H1 (cell line): ENCODE results near the gene ACTL9. TPM values are rescaled to one million over a fixed set of nuclear protein-coding genes. Genes with fewer than 3 reads are reported as not detected.

Source experiments
- CTCF ChIA-PET: fragments of 300-600 bp; sonication (Branson Sonifier 250); formaldehyde crosslinking; loops from one replicate; lab custom pipeline; 2021; ENCODE audit not compliant: partially characterized antibody; lab: Charles Lee
- POLR2A ChIA-PET: fragments of 300-600 bp; sonication (Branson Sonifier 250); formaldehyde crosslinking; loops from one replicate; lab custom pipeline; 2021; ENCODE audit warnings: inconsistent platforms; ENCODE audit not compliant: partially characterized antibody; lab: Charles Lee
- DNase-seq, 2 experiments: peaks; one replicate each; pipeline versions ENCODE4 v3.0.0 to v3.0.0-alpha.2; 2010 to 2022; ENCODE audit warnings: low spot score in 2 of 2, low read depth in 1 of 2, mixed read lengths in 1 of 2
- FAIRE-seq: peaks from 2 replicates; lab custom pipeline; 2011; peaks lifted over from hg19 to GRCh38; lab: Jason Lieb, UNC
- H2AFZ ChIP-seq: 2 replicates; pipeline ENCODE4 v1.8.1; 2012; ENCODE audit warnings: low read length, inconsistent platforms
- H2AK5ac ChIP-seq: 2 replicates; pipeline ENCODE4 v1.6.1; 2013; ENCODE audit warnings: low read depth, low read length
- H2BK120ac ChIP-seq: replicated peaks from 2 replicates; pipeline ENCODE3; 2013; ENCODE audit warnings: low read depth, low read length, inconsistent platforms
- H2BK12ac ChIP-seq: 2 replicates; pipeline ENCODE4 v1.6.1; 2013; ENCODE audit warnings: low read depth, low read length
- H2BK15ac ChIP-seq: 2 replicates; pipeline ENCODE4 v1.6.1; 2013; ENCODE audit warnings: low read length
- H2BK20ac ChIP-seq: 2 replicates; pipeline ENCODE4 v1.6.1; 2013; ENCODE audit warnings: low read length
- H2BK5ac ChIP-seq: 2 replicates; pipeline ENCODE4 v1.6.1; 2013; ENCODE audit warnings: low read depth, low read length
- H3K14ac ChIP-seq: 2 replicates; pipeline ENCODE4 v1.6.1; 2013; ENCODE audit warnings: inconsistent platforms; ENCODE audit not compliant: insufficient read length
- H3K18ac ChIP-seq: 2 replicates; pipeline ENCODE4 v1.6.1; 2013; ENCODE audit warnings: low read length; ENCODE audit errors: extremely low read depth
- H3K23ac ChIP-seq: 2 replicates; pipeline ENCODE4 v1.6.1; 2013; ENCODE audit warnings: inconsistent platforms; ENCODE audit not compliant: insufficient read length
- H3K23me2 ChIP-seq: 2 replicates; pipeline ENCODE4 v1.6.1; 2013; ENCODE audit warnings: low read depth, low read length
- H3K27ac ChIP-seq: 2 replicates; pipeline ENCODE4 v1.6.1; 2011; ENCODE audit warnings: low read depth, low read length, inconsistent platforms
- H3K27me3 ChIP-seq, 4 experiments: replicated peaks in 1 of 4; 1 replicate in 1 of 4; 2 replicates in 3 of 4; pipeline versions ENCODE4 v1.6.1 to v1.8.1; 2011 to 2013; ENCODE audit warnings: low read length in 3 of 4, mild to moderate bottlenecking in 3 of 4, inconsistent platforms in 2 of 4, mixed read lengths in 2 of 4, moderate library complexity in 1 of 4; ENCODE audit not compliant: control insufficient read depth in 3 of 4, insufficient read depth in 3 of 4; ENCODE audit errors: extremely low read depth in 1 of 4
- H3K36me3 ChIP-seq, 4 experiments: 2 replicates each; pipeline versions ENCODE4 v1.6.1 to v1.8.1; 2011 to 2013; ENCODE audit warnings: mild to moderate bottlenecking in 4 of 4, low read length in 3 of 4, moderate library complexity in 2 of 4, control low read depth in 1 of 4, inconsistent platforms in 1 of 4; ENCODE audit not compliant: insufficient read depth in 4 of 4, control insufficient read depth in 2 of 4
- H3K4ac ChIP-seq: replicated peaks from 2 replicates; pipeline ENCODE3; 2013; ENCODE audit warnings: low read length, low read depth, mixed read lengths, inconsistent platforms; ENCODE audit not compliant: insufficient read length
- H3K4me1 ChIP-seq, 4 experiments: replicated peaks in 1 of 4; 1 replicate in 1 of 4; 2 replicates in 3 of 4; pipeline versions ENCODE4 v1.6.1 to v1.8.1; 2011 to 2013; ENCODE audit warnings: low read length in 3 of 4, inconsistent platforms in 2 of 4, mixed read lengths in 1 of 4; ENCODE audit not compliant: insufficient read depth in 4 of 4, control insufficient read depth in 3 of 4
- H3K4me2 ChIP-seq, 2 experiments: 2 replicates each; pipeline versions ENCODE4 v1.6.1 to v1.8.1; 2011 to 2013; ENCODE audit warnings: low read depth in 2 of 2, low read length in 2 of 2, control low read depth in 1 of 2, inconsistent platforms in 1 of 2, mild to moderate bottlenecking in 1 of 2; ENCODE audit not compliant: insufficient read depth in 1 of 2
- H3K4me3 ChIP-seq, 4 experiments: fragments of 200-600, 300-600 bp in 1 of 4; sonication (generic), shearing (Covaris generic), sonication (Bioruptor Twin) in 1 of 4; 2 replicates each; pipeline versions ENCODE4 v1.5.1 to v1.8.1; 2011 to 2016; ENCODE audit warnings: low read length in 4 of 4, low read depth in 3 of 4, control low read depth in 2 of 4, inconsistent platforms in 2 of 4, mild to moderate bottlenecking in 2 of 4, mixed read lengths in 1 of 4, moderate library complexity in 1 of 4; ENCODE audit not compliant: insufficient read depth in 2 of 4; ENCODE audit errors: extremely low read depth in 1 of 4
- H3K56ac ChIP-seq: replicated peaks from 2 replicates; pipeline ENCODE3; 2013; ENCODE audit warnings: low read depth, mild to moderate bottlenecking, mixed read lengths, low read length, inconsistent platforms; ENCODE audit not compliant: insufficient read length
- H3K79me1 ChIP-seq: 2 replicates; pipeline ENCODE4 v1.6.1; 2013; ENCODE audit warnings: low read depth, low read length, control low read depth
- H3K79me2 ChIP-seq, 2 experiments: 2 replicates each; pipeline versions ENCODE4 v1.6.1 to v1.8.1; 2012 to 2013; ENCODE audit warnings: low read length in 2 of 2, mild to moderate bottlenecking in 2 of 2, inconsistent platforms in 1 of 2; ENCODE audit not compliant: insufficient read depth in 2 of 2, control insufficient read depth in 1 of 2
- H3K9ac ChIP-seq, 4 experiments: replicated peaks in 1 of 4; 1 replicate in 1 of 4; 2 replicates in 3 of 4; pipeline versions ENCODE4 v1.6.1 to v1.8.1; 2011 to 2013; ENCODE audit warnings: low read depth in 3 of 4, low read length in 3 of 4, control low read depth in 2 of 4, mild to moderate bottlenecking in 2 of 4, moderate library complexity in 2 of 4, inconsistent platforms in 1 of 4; ENCODE audit errors: extremely low read depth in 1 of 4
- H3K9me3 ChIP-seq, 2 experiments: 2 replicates each; pipeline versions ENCODE4 v1.6.1 to v1.8.1; 2012 to 2013; ENCODE audit warnings: mild to moderate bottlenecking in 2 of 2, moderate library complexity in 2 of 2, control low read depth in 1 of 2, inconsistent platforms in 1 of 2, low read depth in 1 of 2, low read length in 1 of 2, mixed read lengths in 1 of 2; ENCODE audit not compliant: insufficient read depth in 2 of 2
- H4K20me1 ChIP-seq, 2 experiments: replicated peaks in 1 of 2; 2 replicates each; pipeline versions ENCODE3 to v1.8.1; 2011 to 2013; ENCODE audit warnings: inconsistent platforms in 2 of 2, low read length in 2 of 2, mild to moderate bottlenecking in 1 of 2; ENCODE audit not compliant: insufficient read depth in 2 of 2, control insufficient read depth in 1 of 2
- H4K5ac ChIP-seq: 2 replicates; pipeline ENCODE4 v1.6.1; 2013; ENCODE audit warnings: low read length, low read depth, mixed read lengths, inconsistent platforms; ENCODE audit not compliant: insufficient read length
- H4K8ac ChIP-seq: 2 replicates; pipeline ENCODE4 v1.8.0; 2013; ENCODE audit warnings: mild to moderate bottlenecking, moderate library complexity, low read length, inconsistent platforms; ENCODE audit not compliant: insufficient read depth; ENCODE audit errors: extremely low read depth
- H4K91ac ChIP-seq: replicated peaks from 2 replicates; pipeline ENCODE3; 2013; ENCODE audit warnings: low read length, mixed read lengths, inconsistent platforms; ENCODE audit not compliant: insufficient read length
- EZH2 ChIP-seq: fragments of 200-600 bp; sonication (generic); IDR thresholded peaks from 2 replicates; pipeline ENCODE4 v1.7.1; 2012; ENCODE audit warnings: low read depth, mild to moderate bottlenecking, moderate library complexity, low read length, inconsistent platforms; ENCODE audit not compliant: severe bottlenecking
- JUND ChIP-seq: IDR thresholded peaks from 2 replicates; pipeline ENCODE4 v1.6.1; 2011; ENCODE audit warnings: mild to moderate bottlenecking, improper control_type of control experiment, low read length
- KDM5A ChIP-seq: fragments of 200-600 bp; IDR thresholded peaks from 2 replicates; pipeline ENCODE4 v1.7.1; 2012; ENCODE audit warnings: mild to moderate bottlenecking, low read length, inconsistent platforms, mixed read lengths
- NANOG ChIP-seq: IDR thresholded peaks from 2 replicates; pipeline ENCODE4 v1.6.1; 2011; ENCODE audit warnings: low read length, low read depth, mild to moderate bottlenecking, inconsistent platforms; ENCODE audit not compliant: insufficient read depth, poor library complexity, severe bottlenecking
- POLR2AphosphoS5 ChIP-seq: IDR thresholded peaks from 2 replicates; pipeline ENCODE4 v1.6.1; 2011; ENCODE audit warnings: low read depth, low read length
- RFX5 ChIP-seq: IDR thresholded peaks from 2 replicates; pipeline ENCODE4 v1.6.1; 2011; ENCODE audit warnings: low read depth, low read length, improper control_type of control experiment, borderline replicate concordance
- SAP30 ChIP-seq: fragments of 300-600 bp; sonication (generic); IDR thresholded peaks from 2 replicates; pipeline ENCODE4 v1.7.1; 2012; ENCODE audit warnings: low read length, moderate library complexity, mild to moderate bottlenecking, inconsistent platforms; ENCODE audit not compliant: insufficient read depth, insufficient replicate concordance
- SIX5 ChIP-seq: IDR thresholded peaks from 2 replicates; pipeline ENCODE4 v1.6.1; 2011; ENCODE audit warnings: mild to moderate bottlenecking, low read depth, low read length
- TEAD4 ChIP-seq: IDR thresholded peaks from 2 replicates; pipeline ENCODE4 v1.6.1; 2012; ENCODE audit warnings: low read depth, low read length, inconsistent platforms, mixed read lengths
- USF2 ChIP-seq: IDR thresholded peaks from 2 replicates; pipeline ENCODE4 v1.6.1; 2011; ENCODE audit warnings: low read length, improper control_type of control experiment
- YY1 ChIP-seq: IDR thresholded peaks from 2 replicates; pipeline ENCODE4 v1.6.1; 2011; ENCODE audit warnings: low read depth, mild to moderate bottlenecking, low read length
- ZNF274 ChIP-seq: IDR thresholded peaks from 2 replicates; pipeline ENCODE4 v1.7.0; 2012; ENCODE audit warnings: low read length, borderline replicate concordance; ENCODE audit errors: extremely low read depth
- WGBS, 2 experiments: shearing (Covaris generic) in 1 of 2; methylation state at CpG; one replicate each; pipeline versions ENCODE4 v1.1.6 to v1.1.7; 2013 to 2015; ENCODE audit warnings: low lambda C conversion rate in 2 of 2, mixed read lengths in 2 of 2, inconsistent platforms in 1 of 2, low coverage in 1 of 2, missing lambda C conversion rate in 1 of 2; ENCODE audit not compliant: insufficient replicate concordance in 2 of 2, insufficient coverage in 1 of 2, insufficient read length in 1 of 2; ENCODE audit errors: extremely low coverage in 1 of 2, missing lambda C conversion rate in 1 of 2; 5-methylcytosine and 5-hydroxymethylcytosine counted together
- polyA plus RNA-seq, 7 experiments: library from polyadenylated mRNA; depleted of rRNA in 3 of 7; stranded (reverse) in 5 of 7; unstranded in 2 of 7; fragments of >200 nt in 5 of 7; fragments of 200-250 nt in 2 of 7; gene quantifications; 1 replicate in 5 of 7; 2 replicates in 1 of 7; 4 replicates in 1 of 7; pipeline versions ENCODE4 v1.2.1 to v1.2.3, GENCODE V29; 2011 to 2013; ENCODE audit warnings: missing spikeins in 2 of 7, mixed read lengths in 2 of 7
- total RNA-seq: library from RNA; stranded (reverse); fragmentation: NEBNext Ultra II Directional; extraction: Animal tissue kit (Norgen Biotek cat#: 25700); gene quantifications from 2 replicates; pipeline ENCODE4 v1.2.1, GENCODE V29; 2021

ACTL9 gene
- total and polyA plus RNA-seq, 2 of the 8 experiments (the other 6 are each of a cell fraction or from before 2014, with no cell fraction given), result not detected

GRCh38 chr19:8665468-8666213 is 33.0 kb downstream of the ACTL9 start:
- DNase-seq (no peak), FAIRE-seq (no peak)
- no peak overlapping the region for H3K4me2 ChIP-seq
- no peak overlapping the region for H2AK5ac ChIP-seq
- no peak overlapping the region for H2BK15ac ChIP-seq
- H3K79me1 ChIP-seq, result no peaks in the 10 kb centered on the region
- H2BK5ac ChIP-seq, result no peak overlapping the region
- no peaks in the 10 kb centered on the region for H3K27me3 ChIP-seq
- H3K79me2 ChIP-seq, result no peaks in the 10 kb centered on the region
- no peak overlapping the region for H3K4ac ChIP-seq
- no peak overlapping the region for H2BK12ac ChIP-seq
- ChIA-PET CTCF (interaction anchor here (0.6 to 1.8 kb wide), 4 partner anchors 11 to 964 kb away, joined by 3 to 5 read pairs (median 4); no protein-coding TSS in a partner anchor), POLR2A (interaction anchor here (0.6 kb wide), 1 partner anchor 9 kb away, joined by 4 read pairs; no protein-coding TSS in a partner anchor)
- no peak overlapping the region for H4K91ac ChIP-seq
- H2AFZ ChIP-seq, result no peak overlapping the region
- H4K5ac ChIP-seq, result no peak overlapping the region
- H3K9me3 ChIP-seq, result peaks cover 0 to 6% of the 10 kb centered on the region in 2 experiments; a peak in 2 of 4 replicates
- H3K4me3 ChIP-seq, result no peak overlapping the region
- H3K56ac ChIP-seq, result no peak overlapping the region
- no peak overlapping the region for H3K14ac ChIP-seq
- no peak overlapping the region for H2BK20ac ChIP-seq
- H3K18ac ChIP-seq, result no peak overlapping the region
- H4K20me1 ChIP-seq, result no peaks in the 10 kb centered on the region
- no peak overlapping the region for H3K27ac ChIP-seq
- peaks cover 6% of the 10 kb centered on the region; the same call in 1 of the 2 replicates for H3K23me2 ChIP-seq
- no peak overlapping the region for H3K23ac ChIP-seq
- H4K8ac ChIP-seq, result no peak overlapping the region
- no peak overlapping the region for H2BK120ac ChIP-seq
- H3K9ac ChIP-seq, result no peak overlapping the region
- no peaks in the 10 kb centered on the region; a peak in 1 of 7 replicates for H3K4me1 ChIP-seq
- WGBS, 2 experiments, result 84% methylated on average over 3 of the region's 3 CpGs; no CpG with 5 or more reads in 1 of the 2 experiments
- no peaks in the 10 kb centered on the region for H3K36me3 ChIP-seq
- TF ChIP-seq ZNF274, result no peak
- no peak for TF ChIP-seq USF2
- TF ChIP-seq RFX5, result no peak
- TF ChIP-seq KDM5A, result no peak
- no peak for TF ChIP-seq SAP30
- TF ChIP-seq YY1, result no peak
- no peak for TF ChIP-seq JUND
- TF ChIP-seq SIX5, result no peak
- no peak for TF ChIP-seq EZH2
- TF ChIP-seq TEAD4, result no peak
- TF ChIP-seq NANOG, result no peak
- no peak for TF ChIP-seq POLR2AphosphoS5
